ENCODE results near the gene EVX1. TPM values are rescaled to one million over a fixed set of nuclear protein-coding genes. Genes with fewer than 3 reads are reported as not detected.

EVX1 gene
- total RNA-seq, 6 donors from 2014 or later: not detected

DNA sequence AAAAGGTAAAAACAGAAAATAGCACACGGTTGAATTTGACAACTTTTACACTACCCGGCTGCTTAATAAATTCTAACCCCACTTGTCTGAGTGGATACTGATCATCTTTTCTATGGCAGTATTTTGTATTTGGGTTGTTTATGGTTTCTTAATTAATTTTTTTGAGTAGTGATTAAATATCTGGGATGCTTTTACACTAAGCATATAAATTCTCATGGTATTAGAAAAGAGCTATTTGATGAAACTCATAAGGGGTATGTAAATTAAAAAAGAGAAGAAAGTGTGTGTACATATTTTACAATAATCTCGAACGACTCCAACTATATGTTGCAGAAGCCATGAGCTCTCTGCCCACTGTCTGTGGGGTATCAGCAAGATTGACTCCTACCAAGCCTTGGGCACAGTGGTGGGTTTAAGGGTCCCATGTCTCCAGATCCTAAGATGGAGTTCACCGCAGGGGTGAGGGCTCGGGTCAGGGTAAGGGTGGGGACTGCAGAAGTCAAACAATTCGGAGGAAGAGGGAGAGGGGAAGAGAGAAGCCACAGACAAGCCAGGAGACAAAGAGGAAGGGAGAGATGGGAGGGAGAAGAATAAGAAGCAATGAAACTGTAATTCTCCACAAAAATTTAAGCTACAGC is 35.1 kb upstream of the EVX1 start:
- DNase-seq: no peak
- Histone ChIP-seq H3K4me3 (no peak overlapping the region), H3K9me3 (no peaks in the 10 kb centered on the region), H3K27me3 (peaks cover 4 to 80% (median 43%) of the 10 kb centered on the region in 4 donors), H3K27ac (no peak overlapping the region), H3K4me1 (peaks cover 9 to 22% (median 15%) of the 10 kb centered on the region in 4 donors), H3K36me3 (no peaks in the 10 kb centered on the region)
- TF ChIP-seq POLR2A (IDR thresholded peaks at IDR 0.05) (no peak), POLR2AphosphoS5 (IDR thresholded peaks at IDR 0.05) (no peak)
- 32 to 44% methylated on average over 7 of the region's 7 CpGs for WGBS, 2 donors
- no peak for ATAC-seq (ENCODE audit: low FRiP score in 2 of 2)

GRCh38 chr7:27208998-27209397 is 33.6 kb upstream of the EVX1 start:
- Histone ChIP-seq H3K9me3 (no peaks in the 10 kb centered on the region), H3K4me3 (no peak overlapping the region), H3K27me3 (peaks cover 0 to 81% (median 48%) of the 10 kb centered on the region in 4 donors), H3K27ac (no peak overlapping the region), H3K4me1 (peaks cover 18 to 33% (median 24%) of the 10 kb centered on the region in 4 donors), H3K36me3 (no peaks in the 10 kb centered on the region)
- no peak for TF ChIP-seq POLR2A (IDR thresholded peaks at IDR 0.05)
- TF ChIP-seq EP300 (IDR thresholded peaks at IDR 0.05): no peak
- no peak for TF ChIP-seq POLR2AphosphoS5 (IDR thresholded peaks at IDR 0.05)
- TF ChIP-seq CTCF (IDR thresholded peaks at IDR 0.05): no peak
- ATAC-seq (ENCODE audit: low FRiP score in 2 of 2) (no peak), DNase-seq (no peak)
- 78 to 81% methylated on average over 4 of the region's 4 CpGs for WGBS, 2 donors

DNA sequence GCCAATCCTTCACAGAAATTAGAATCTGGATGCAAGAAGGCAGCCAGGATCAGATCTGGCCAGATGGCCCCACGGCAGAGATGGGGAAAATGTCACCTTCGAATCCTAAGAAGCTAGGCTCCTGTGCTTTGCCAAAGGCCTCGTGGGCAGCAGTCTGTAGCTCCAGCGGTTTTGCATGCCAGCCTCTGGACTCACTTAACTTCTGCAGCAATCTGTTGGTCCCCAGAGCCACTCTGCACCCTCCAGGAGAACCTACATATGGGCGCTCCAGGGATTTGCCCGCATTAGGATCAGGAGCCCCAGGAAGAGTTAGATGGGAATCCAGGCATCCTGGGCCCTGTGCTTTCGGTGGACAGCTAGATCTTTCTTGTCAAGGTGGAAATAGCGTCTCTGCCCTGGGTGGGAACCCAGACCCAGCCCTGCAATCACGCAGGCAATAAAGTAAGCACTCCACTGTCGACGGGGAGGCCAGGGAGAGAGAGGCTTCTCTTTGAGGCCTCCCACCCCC is 32.6 kb upstream of the EVX1 start:
- 39 to 61% methylated on average over 4 to 9 of the region's 11 CpGs for WGBS, 2 donors
- no peaks in the 10 kb centered on the region for H3K9me3 ChIP-seq
- ATAC-seq (ENCODE audit: low FRiP score in 2 of 2) (no peak), DNase-seq (no peak)
- TF ChIP-seq POLR2A (IDR thresholded peaks at IDR 0.05) (no peak), EP300 (IDR thresholded peaks at IDR 0.05) (no peak), POLR2AphosphoS5 (IDR thresholded peaks at IDR 0.05) (no peak), CTCF (IDR thresholded peaks at IDR 0.05) (no peak)
- peaks cover 0 to 76% (median 39%) of the 10 kb centered on the region in 4 donors for H3K27me3 ChIP-seq
- H3K4me1 ChIP-seq: peaks cover 15 to 27% (median 21%) of the 10 kb centered on the region in 4 donors
- H3K4me3 ChIP-seq: no peak overlapping the region
- no peak overlapping the region for H3K27ac ChIP-seq
- H3K36me3 ChIP-seq: no peaks in the 10 kb centered on the region

- Histone ChIP-seq H3K4me1 (peaks cover 9 to 22% (median 16%) of the 10 kb centered on the region in 4 donors), H3K4me3 (peak overlapping the region in 2 of 4 donors; percentile 10 to 19), H3K9me3 (no peaks in the 10 kb centered on the region), H3K36me3 (no peaks in the 10 kb centered on the region), H3K27me3 (peaks cover 0 to 70% (median 33%) of the 10 kb centered on the region in 4 donors), H3K27ac (no peak overlapping the region)
- TF ChIP-seq EP300 (IDR thresholded peaks at IDR 0.05): no peak
- TF ChIP-seq CTCF (IDR thresholded peaks at IDR 0.05): peak; percentile 66 to 79 (median 74)
- WGBS, 2 donors: 10 to 11% methylated on average over 31 to 32 of the region's 32 CpGs
- ATAC-seq (ENCODE audit: low FRiP score in 2 of 2) (peak; percentile 13 to 79), DNase-seq (peak in 1 of 2 donors; percentile 80)
Observed at GRCh38 chr7:27210441-27211083, 32.0 kb upstream of the EVX1 start.

DNA sequence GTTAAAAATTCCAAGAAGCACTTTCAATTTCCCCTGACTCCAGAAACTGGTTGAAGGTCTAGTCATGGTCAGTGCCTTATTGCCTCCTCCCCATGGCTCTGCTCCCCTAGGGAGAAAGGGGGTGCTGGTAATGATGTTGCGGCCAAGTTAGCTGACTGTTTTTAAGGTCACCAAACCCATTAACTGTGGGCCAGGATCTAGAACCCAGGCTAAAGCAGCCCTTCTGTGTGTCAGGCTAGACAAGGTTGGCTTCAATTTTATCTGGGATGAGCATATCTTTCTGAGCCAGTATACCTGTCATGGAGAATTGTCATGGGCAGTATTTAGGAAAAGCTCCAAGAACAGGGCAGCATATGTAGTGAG is 31.5 kb upstream of the EVX1 start:
- 44 to 82% methylated on average over 1 of the region's 1 CpG for WGBS, 2 donors
- H3K27me3 ChIP-seq: peaks cover 0 to 65% (median 30%) of the 10 kb centered on the region in 4 donors
- no peak for DNase-seq
- H3K27ac ChIP-seq: no peak overlapping the region
- TF ChIP-seq POLR2AphosphoS5 (IDR thresholded peaks at IDR 0.05) (no peak), CTCF (IDR thresholded peaks at IDR 0.05) (no peak), EP300 (IDR thresholded peaks at IDR 0.05) (no peak), POLR2A (IDR thresholded peaks at IDR 0.05) (no peak)
- ATAC-seq (ENCODE audit: low FRiP score in 2 of 2): no peak
- no peak overlapping the region for H3K4me3 ChIP-seq
- no peaks in the 10 kb centered on the region for H3K36me3 ChIP-seq
- H3K4me1 ChIP-seq: peaks cover 9 to 20% (median 15%) of the 10 kb centered on the region in 4 donors
- H3K9me3 ChIP-seq: no peaks in the 10 kb centered on the region
